K562 (cell line): ENCODE measurements around the gene HLA-DQB1.

Experiments used
- DACH1 ChIP-seq: fragments of 450-650 bp; IDR thresholded peaks from 2 replicates; pipeline ENCODE4 v1.6.1; 2018; ENCODE audit not compliant: partially characterized antibody
- POLR2A ChIP-seq: fragments of 450-650 bp; conservative IDR thresholded peaks from 2 replicates; pipeline ENCODE4 v1.6.1; 2016
- TARDBP ChIP-seq: fragments of 450-650 bp; IDR thresholded peaks from 2 replicates; pipeline ENCODE4 v1.6.1; 2016
- TF ChIP-seq, protein P1 (sequence below): sonication (generic); formaldehyde crosslinking; IDR thresholded peaks from 2 replicates; pipeline ENCODE4 v1.8.1; 2022; ENCODE audit warnings: missing genetic modification reagents

DNA sequence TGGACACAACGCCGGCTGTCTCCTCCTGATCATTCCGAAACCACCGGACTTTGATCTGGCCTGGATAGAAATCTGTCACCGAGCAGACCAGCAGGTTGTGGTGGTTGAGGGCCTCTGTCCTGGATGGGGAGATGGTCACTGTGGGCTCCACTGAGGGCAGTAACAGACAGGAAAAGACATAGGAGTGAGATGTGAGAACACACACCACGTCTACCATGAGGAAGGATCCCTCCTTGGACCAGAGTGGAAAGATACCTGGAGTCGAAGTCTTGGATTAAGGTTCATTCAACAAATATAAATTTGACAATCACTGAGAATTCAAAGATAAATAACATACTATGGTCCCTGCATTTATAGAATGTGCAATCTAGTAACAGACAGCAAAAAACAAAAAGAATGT is 4.4 kb downstream of the HLA-DQB1 start:
- TF ChIP-seq TARDBP (no peak), POLR2A (no peak), DACH1 (no peak)
- TF ChIP-seq, protein P1, sequence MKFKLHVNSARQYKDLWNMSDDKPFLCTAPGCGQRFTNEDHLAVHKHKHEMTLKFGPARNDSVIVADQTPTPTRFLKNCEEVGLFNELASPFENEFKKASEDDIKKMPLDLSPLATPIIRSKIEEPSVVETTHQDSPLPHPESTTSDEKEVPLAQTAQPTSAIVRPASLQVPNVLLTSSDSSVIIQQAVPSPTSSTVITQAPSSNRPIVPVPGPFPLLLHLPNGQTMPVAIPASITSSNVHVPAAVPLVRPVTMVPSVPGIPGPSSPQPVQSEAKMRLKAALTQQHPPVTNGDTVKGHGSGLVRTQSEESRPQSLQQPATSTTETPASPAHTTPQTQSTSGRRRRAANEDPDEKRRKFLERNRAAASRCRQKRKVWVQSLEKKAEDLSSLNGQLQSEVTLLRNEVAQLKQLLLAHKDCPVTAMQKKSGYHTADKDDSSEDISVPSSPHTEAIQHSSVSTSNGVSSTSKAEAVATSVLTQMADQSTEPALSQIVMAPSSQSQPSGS (CRISPR knock-in tag), result no peak
